ENCODE measurements around the gene VASP.

VASP gene

DNA sequence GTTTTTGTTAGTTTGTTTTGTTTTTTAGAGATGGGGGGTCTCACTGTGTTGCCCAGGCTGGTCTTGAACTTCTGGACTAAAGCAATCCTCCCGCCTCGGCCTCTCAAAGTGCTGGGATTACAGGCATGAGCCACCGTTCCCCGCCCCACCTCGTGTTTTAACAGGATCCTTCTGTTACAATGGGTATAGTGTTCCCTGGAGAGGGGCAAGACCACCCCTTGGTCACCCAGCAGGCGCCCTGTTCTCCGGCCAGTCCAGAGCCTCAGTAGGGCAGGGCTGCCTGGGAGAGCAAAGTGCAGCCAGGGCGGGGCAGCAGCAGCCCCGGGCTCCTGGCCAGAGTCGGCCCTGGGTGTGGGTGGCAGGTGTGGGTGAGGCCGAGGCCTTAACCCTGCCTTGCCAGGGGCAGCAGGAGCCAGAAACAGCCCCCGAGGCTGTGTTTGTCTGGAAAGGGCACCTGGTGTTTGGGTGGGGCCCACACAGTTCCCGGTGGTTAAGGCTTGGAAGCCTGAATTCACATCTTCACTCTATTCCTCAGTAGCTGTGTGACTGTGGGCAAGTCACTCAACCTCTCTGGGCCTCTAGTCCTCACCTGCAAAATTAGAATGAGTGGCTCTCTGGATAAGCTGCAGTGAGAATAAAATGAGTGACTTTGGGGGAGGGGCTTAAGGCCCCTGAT is 7.2 kb downstream of the VASP start:
- DNase-seq (ENCODE audit: low read depth): no peak

DNA sequence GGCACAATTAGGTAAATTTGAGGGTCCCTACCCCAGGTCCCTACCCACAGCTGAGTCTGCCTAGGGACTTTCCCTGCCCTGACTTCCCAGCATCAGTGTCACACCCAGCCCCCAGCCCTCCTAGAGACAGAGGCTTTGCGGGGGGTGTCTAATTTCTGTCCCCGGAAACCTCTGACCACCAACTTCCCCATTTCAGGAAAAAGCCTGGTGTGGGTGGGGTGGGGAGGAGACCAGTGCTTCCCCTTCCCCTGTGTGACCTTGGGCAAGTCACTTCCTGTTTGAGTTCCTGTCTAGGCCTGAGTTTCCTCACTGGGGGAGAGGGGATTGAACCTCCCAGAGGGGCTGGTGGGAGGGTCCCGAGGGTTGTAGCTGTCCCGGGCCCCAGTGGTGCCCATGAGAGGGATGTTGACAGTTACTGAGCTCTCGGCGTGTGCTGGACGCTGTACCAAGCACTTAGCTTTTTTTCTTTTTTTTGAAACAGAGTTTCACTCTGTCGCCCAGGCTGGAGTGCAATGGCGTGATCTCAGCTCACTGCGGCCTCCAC is 7.9 kb downstream of the VASP start:
- no peak for DNase-seq (ENCODE audit: low read depth)

DNA sequence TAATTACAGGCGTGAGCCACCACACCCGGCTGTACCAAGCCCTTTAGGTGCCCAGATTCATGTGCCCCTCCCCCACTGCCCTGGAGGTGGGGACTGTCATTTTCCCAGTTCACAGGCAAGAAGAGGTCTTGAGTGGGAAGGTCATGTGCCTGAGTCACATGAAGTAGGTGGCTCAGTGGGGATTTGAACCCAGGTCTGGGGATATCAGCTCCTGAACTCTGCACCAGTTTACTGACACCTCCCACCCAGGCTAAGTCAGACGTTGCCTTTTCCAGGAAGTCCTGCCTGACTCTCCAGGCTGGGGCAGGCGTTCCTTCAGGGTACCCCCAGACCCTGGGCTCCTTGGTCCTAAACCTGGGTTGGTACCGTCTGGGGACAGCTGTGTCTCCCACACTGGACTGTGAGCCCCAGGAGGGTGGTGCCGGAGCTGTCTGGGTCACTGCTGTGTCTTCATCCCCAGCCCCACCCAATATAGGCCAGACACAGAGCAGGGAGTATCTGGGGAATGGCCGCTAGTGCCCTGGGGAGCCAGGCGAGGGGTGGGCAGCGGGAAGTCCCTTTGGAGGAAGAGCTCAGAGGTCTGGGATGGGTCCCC is 8.6 kb downstream of the VASP start:
- no peak for DNase-seq (ENCODE audit: low read depth)

DNA sequence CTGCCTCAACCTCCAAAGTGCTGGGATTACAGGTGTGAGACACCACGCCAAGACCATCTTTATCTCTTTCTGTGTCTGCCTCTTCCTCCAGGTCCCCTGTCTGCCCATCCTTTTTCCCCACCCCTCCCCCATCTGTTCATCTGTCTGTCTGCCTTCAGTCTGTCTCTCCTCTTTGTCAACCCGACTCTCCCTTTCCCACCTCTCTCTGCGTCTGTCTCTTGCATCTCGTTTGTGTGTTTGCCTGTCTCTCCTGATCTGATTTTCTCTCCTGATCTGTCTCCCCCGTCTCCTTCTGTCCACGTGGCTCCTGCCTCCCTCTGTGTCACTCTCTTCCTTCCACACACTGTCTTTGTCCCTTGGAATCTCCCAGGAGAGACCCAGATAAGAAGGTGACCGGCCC is 10.0 kb downstream of the VASP start:
- no peak for DNase-seq (ENCODE audit: low read depth)

DNA sequence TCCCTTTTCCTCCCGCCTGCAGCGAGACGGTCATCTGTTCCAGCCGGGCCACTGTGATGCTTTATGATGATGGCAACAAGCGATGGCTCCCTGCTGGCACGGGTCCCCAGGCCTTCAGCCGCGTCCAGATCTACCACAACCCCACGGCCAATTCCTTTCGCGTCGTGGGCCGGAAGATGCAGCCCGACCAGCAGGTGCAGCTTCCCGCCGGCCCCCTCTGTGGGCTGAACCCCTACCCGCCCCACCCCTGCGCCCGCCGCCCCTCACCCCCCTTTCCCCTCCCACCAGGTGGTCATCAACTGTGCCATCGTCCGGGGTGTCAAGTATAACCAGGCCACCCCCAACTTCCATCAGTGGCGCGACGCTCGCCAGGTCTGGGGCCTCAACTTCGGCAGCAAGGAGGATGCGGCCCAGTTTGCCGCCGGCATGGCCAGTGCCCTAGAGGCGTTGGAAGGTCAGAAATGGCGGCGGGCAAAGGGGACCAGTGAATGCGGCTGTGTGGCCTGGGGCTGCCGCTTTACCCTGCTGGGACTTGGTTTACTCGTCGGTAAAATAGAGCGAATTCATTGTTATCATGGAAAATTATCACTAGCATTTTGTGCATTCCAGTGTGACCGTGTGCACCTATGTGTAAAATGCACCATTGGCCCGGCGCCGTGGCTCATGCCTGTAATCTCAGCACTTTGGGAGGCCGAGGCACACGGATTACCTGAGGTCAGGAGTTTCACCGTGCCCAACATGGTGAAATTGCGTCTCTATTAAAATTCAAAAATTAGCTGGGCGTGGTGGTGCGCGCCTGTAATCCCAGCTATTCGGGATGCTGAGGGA is 10.6 kb downstream of the VASP start:
- DNase-seq (ENCODE audit: low read depth): no peak

DNA sequence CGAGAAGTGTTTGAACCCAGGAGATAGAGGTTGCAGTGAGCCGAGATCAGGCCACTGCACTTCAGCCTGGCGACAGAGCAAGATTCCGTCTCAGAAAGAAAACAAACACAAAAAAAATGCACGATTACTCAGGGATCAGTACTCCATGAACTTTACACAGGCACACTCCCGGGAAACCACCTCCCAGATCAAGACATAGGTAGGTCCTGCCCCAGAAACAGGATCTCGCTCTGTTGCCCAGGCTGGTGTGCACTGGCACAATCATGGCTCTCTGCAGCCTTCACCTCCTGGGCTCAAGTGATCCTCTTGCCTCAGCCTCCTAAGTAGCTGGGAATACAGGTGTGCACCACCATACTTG is 11.2 kb downstream of the VASP start:
- no peak for DNase-seq (ENCODE audit: low read depth)

DNA sequence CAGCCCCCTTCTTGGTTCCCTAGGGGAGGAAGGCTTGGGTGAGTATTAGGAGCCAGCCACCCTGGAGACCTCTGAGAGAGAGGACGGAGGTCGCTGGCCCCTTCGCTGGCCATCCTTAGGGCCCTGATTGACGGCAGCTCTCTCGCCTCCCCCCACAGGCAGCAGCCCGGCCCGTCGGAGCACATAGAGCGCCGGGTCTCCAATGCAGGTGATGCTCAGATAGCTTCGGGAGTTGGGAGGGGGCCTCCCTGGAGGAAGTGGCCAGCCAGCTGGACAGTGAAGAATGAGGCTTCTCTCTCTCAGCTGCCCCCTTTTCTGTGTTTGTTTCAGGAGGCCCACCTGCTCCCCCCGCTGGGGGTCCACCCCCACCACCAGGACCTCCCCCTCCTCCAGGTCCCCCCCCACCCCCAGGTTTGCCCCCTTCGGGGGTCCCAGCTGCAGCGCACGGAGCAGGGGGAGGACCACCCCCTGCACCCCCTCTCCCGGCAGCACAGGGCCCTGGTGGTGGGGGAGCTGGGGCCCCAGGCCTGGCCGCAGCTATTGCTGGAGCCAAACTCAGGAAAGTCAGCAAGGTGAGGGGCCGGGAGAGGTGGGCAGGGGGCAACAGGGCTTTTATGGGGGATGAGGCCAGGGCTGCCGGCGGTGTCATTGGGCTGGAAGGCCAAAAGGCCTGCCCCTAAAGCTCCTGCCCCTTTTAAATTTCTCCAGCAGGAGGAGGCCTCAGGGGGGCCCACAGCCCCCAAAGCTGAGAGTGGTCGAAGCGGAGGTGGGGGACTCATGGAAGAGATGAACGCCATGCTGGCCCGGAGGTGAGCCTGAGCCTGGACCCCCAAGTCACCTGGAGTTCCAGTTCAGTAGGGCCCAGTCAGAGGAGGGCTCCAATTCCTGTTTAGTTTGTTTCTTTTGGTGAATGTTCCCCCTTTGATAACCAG is 15.0 kb downstream of the VASP start:
- DNase-seq (ENCODE audit: low read depth): no peak

DNA sequence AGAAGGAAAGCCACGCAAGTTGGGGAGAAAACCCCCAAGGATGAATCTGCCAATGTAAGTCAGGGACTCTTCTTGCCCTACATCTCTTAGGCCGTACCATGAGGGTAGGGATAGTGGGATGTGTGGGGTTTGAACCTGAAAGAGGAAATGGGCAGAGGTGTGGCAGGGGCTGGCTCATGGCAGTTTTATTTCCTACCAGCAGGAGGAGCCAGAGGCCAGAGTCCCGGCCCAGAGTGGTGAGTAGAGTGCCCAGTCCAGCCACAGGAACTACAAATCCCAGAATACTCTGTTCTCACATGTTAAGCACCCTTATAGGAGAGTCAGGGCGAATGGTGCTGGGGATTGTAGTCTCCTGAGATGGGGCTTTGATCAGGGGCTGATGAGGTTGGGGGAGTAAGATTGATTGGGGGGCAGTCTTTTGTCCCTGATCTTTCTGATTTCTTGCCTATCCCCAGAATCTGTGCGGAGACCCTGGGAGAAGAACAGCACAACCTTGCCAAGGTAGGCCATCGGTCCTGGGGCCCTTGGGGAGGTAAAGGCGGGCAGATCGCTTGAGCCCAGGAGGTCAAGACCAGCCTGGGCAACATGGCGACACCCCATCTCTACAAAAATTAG is 16.5 kb downstream of the VASP start:
- DNase-seq (ENCODE audit: low read depth): peak; percentile 73

DNA sequence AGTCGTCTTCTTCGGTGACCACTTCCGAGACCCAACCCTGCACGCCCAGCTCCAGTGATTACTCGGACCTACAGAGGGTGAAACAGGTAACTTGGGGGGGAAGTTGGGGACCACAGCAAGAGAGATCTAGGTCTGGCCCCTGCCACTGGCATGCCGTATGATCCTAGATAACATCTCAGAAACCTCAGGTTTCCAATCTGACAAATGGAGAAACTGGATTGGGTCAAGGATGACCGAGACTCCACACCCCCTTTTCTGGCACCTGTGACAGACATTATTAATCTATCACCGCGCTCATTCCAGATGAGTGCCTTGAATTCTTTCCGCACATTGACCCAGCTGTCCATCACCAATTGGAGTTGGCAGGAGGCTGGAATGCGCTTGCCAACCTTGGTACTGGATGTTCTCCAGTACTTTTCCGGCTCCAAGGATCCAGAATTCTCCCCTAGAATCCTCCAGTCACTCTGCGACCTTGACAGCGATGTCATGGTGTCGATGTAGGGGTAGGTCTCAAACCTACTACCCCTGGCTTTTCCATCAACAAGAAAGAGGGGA is 17.4 kb downstream of the VASP start:
- no peak for DNase-seq (ENCODE audit: low read depth)

DNA sequence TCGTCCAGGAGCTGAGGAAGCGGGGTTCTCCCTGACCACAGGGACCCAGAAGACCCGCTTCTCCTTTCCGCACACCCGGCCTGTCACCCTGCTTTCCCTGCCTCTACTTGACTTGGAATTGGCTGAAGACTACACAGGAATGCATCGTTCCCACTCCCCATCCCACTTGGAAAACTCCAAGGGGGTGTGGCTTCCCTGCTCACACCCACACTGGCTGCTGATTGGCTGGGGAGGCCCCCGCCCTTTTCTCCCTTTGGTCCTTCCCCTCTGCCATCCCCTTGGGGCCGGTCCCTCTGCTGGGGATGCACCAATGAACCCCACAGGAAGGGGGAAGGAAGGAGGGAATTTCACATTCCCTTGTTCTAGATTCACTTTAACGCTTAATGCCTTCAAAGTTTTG is 18.9 kb downstream of the VASP start:
- DNase-seq (ENCODE audit: low read depth): peak; percentile 46

DNA sequence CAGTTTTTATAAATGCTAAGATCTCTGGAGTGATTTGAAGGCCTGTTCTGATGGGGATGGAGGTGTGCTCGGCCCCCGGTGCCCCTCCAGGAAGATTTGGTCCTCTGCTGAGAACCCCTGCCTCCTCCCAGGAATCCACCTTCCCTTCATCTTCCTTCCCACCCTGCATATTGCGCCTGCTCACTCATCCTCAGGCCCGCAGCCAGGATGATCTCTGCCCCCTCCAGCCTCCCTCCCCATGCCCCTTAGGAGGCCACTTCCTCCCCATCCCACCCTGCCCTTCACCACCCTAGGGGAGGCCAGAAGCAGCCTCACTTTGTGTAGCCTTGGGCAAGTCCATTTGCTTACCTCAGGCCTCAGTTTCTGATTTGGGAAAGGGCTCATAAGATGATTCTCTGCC is 19.7 kb downstream of the VASP start:
- DNase-seq (ENCODE audit: low read depth): no peak

DNA sequence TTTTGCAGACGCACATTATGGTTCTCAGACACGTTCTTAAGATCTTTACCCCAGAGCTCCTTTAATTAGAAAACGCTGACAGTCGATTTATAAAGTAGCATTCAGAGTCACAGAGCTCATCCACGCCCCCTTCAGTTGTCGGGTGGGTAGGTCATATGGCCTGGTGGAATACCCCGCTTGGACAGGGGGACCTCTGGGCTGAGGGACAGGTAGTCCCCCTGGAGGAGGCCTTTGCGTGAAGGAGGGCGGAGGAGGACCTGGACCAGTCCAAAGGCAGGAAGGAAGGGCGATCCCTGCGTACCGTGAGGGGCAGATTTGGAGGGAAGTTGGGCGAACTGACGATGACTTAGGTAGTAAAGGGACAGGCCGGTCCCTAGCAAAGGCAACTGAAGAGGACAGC is 20.5 kb downstream of the VASP start:
- DNase-seq (ENCODE audit: low read depth): no peak

DNA sequence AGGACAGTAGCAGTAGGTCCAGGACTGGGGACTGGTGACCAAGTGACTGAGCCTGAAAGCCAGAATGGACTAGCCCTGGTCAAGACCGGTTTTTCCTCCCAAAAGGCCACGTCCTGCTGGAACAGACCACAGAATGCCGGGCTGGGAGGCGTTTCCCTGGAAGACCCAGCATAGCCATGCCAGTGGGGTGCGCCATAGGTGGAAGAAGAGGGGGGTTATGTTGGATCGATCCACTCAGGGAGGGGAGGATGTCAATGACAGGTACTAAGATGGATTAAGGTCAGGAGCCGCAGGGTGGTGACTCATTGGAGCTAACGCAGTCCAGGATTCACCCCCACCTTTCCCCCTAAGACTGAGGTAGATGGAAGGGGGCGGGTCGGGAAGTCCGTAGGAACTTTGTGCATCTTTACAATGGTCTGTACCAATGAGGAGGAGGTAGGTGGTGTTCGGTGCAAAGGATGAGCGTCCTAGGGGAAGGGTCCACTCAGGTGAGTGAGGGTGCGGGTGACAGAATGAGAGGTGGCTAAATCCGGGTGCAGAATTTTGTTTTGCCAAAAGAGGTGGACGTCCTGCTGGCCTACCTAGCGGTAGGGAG is 21.0 kb downstream of the VASP start:
- no peak for DNase-seq (ENCODE audit: low read depth)

DNA sequence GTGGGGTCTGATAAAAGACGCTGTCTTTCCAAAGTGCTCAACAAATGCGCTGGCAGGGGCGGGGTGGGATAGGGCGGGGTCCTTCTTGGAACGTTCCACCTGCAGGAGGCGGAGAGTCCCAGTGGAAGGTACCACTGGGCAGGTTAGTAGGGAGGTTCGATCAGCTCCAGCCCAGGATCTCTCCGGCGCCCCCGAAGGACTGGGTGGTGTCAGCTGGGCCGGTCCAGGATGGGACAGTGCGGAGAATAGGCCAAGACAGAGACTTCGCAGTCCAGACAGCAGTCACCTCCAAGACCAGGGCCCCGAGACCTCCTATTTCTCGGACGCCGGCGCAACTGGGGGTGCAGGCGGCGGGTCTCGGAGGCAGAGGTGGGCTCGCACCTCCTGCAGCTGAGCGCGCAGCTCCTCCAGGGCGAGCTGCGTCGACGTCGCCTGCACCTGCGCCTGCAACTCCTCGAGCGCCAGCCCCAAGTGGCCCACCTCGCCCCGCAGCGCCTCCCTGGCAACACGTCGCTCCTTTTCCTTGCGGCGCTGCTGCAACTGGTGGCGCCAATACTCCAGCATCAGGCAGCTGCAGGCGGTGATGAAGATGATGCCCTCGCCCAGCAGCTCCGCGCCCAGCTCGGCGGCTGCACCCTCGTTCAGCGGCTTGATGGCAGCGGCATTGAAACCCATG is 21.6 kb downstream of the VASP start:
- DNase-seq (ENCODE audit: low read depth): no peak

DNA sequence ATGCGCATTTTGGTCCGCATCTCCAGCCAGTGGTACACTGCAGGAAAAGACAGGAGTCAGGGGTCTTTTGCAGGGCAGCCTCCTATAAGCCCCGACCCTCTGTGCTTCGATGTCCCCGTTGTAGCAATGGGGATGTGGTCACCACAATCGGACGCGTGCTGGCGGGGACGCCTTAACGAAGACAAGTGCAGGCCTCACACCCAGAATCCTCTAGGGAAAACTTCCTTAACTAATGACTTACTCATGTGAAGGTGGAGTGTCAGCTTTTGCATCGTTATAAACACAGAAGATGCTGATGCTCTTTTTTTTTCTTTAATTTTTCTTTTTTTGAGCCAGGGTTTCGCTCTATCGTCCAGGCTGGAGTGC is 22.1 kb downstream of the VASP start:
- no peak for DNase-seq (ENCODE audit: low read depth)

DNA sequence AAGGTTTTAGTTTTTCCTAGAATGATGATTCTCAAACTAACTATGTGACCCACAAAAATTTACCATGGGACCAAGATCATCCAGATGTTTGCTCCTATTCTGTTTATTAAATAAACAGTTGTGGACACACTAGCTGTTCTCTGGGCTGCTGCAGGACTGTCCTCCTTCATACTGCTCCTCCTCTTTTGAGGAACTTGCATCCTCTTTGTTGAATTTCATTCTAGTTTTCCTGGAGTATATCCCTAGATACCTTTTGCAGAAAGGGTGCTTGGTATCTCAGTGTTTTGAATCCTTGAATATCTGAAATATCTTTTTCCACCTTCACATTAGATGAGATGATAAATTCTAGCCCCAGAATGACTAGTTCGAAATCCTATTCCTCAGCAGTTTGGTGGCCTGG is 24.1 kb downstream of the VASP start:
- no peak for DNase-seq (ENCODE audit: low read depth)

DNA sequence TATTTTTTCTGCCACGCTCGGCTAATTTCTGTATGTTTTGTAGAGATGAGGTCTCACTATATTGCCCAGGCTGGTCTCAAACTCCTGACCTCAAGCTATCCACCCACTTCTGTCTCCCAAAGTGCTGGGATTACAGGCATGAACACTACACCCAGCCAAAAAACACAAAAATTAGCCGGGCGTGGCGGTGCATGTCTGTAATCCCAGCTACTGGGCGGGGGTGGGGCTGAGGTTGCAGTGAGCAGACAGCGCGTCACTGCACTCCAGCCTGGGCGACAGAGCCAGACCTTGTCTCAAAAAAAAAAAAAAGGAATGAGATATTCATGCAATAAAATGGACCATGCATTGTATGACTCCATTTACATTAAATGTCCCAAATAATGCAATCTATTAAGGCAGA is 32.2 kb downstream of the VASP start:
- no peak for DNase-seq (ENCODE audit: low read depth)

DNA sequence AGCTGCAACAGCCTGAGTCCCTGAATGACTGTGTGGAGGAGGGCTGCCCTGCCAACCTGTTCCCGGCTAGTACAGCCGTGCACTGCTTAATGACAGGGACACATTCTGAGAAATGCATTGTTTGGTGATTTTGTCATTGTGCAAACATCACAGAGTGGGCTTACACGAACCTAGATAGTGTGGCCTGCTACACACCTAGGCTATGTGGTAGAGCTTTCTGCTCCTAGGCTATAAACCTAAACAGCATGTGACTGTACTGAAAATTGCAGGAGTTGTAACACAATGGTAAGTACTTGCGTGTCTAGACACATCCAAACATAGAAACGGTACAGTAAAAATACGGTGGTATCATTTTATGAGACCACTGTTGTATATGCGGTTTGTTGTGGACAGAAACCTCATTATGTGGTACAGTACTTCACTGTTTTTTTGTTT is 35.0 kb downstream of the VASP start:
- no peak for DNase-seq (ENCODE audit: low read depth)

DNA sequence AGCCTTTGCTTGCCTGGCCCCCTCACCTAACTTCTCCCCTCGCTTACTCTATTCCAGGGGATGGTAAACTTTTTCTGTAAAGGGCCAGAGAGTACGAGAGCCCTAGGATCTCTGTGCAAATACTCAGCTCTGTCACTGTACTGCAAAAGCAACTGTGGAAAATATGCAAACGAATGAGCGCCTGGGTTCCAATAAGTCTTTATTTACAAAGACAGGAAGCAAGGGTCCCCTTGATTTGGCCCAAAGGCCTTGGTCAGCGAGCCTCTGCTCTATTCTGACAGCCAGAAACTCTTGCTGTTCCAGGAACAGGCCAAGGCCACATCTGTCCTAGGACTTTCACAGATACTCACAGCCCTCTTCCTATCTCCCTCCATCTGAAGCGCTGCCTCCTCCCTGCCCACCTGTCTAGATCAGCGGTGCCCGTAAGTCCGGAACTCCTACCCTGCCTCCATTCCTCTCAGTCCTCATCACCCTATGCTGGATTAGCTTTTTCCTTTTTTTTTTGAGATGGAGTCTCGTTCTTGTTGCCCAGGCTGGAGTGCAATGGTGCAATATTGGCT is 40.0 kb downstream of the VASP start:
- no peak for DNase-seq (ENCODE audit: low read depth)
